ENCODE measurements around the gene ARHGDIB. TPM values are rescaled to one million over a fixed set of nuclear protein-coding genes. Genes with fewer than 3 reads are reported as not detected.

ARHGDIB gene
- total and polyA plus RNA-seq, 2 of the 13 experiments (the other 11 are each of a cell fraction or from before 2014, with no cell fraction given): 0.11 to 0.87 TPM

- BruUV-seq (replicated peaks): no TSS peak
- no peak for DNase-seq (ENCODE audit: low spot score)
Measured at GRCh38 chr12:14960548-14961465, 594 bp downstream of the ARHGDIB start.

More at GRCh38 chr12:14960548-14961465, 594 bp downstream of the ARHGDIB start:
- FAIRE-seq: no peak
- no peak for ATAC-seq
- Histone ChIP-seq H3K4me3 (replicated peaks in 1 of 3; ENCODE audit: insufficient read depth in 1 of 3, low read depth in 2 of 3, low read length in 3 of 3) (no peak overlapping the region), H3K36me3 (replicated peaks in 1 of 2; ENCODE audit: control insufficient read depth in 1 of 2, insufficient read depth in 2 of 2, low read length in 2 of 2) (no peaks in the 10 kb centered on the region), H3K79me2 (ENCODE audit: insufficient read depth, low read length) (no peaks in the 10 kb centered on the region), H3K27me3 (ENCODE audit: control insufficient read depth in 1 of 2, insufficient read depth in 2 of 2, low read length in 2 of 2) (no peaks in the 10 kb centered on the region), H3K27ac (ENCODE audit: extremely low read length, insufficient read depth, low read length) (no peak overlapping the region), H3K9ac (ENCODE audit: insufficient read depth, low read depth, low read length) (no peak overlapping the region), H4K20me1 (ENCODE audit: insufficient read depth, low read length) (no peaks in the 10 kb centered on the region), H2AFZ (ENCODE audit: low read length) (no peak overlapping the region), H3K9me3 (ENCODE audit: low read length) (no peaks in the 10 kb centered on the region), H3K4me2 (ENCODE audit: low read depth, low read length) (no peak overlapping the region), H3K4me1 (ENCODE audit: insufficient read depth, low read length) (no peaks in the 10 kb centered on the region)
- intact Hi-C loops (cut with micrococcal nuclease; ENCODE audit: unreplicated experiment) (no loop called here), in situ Hi-C loops (cut with HindIII; ENCODE audit: extremely low pct_ligation_motif_present, low pct_unique_long_range_greater_than_20kb) (no loop called here)
- 40% methylated on average over 13 of the region's 13 CpGs for WGBS (ENCODE audit: low lambda C conversion rate)
- ChIA-PET POLR2A (no interaction called here), CTCF (ENCODE audit: low intra/inter-chr PET ratio, low total read pairs) (no interaction called here)
- no peak for TF ChIP-seq PLSCR1 (CRISPR knock-in tag; IDR thresholded peaks at IDR 0.05; ENCODE audit: borderline replicate concordance)
- TF ChIP-seq ATF5 (CRISPR knock-in tag; IDR thresholded peaks at IDR 0.05; ENCODE audit: low read depth): no peak
- no peak for TF ChIP-seq HNF4G (IDR thresholded peaks at IDR 0.05; ENCODE audit: borderline replicate concordance, low read depth, low read length)
- TF ChIP-seq HNF4G (CRISPR knock-in tag; IDR thresholded peaks at IDR 0.05; ENCODE audit: borderline replicate concordance, low read depth): no peak
- TF ChIP-seq ZIK1 (CRISPR knock-in tag; IDR thresholded peaks at IDR 0.05; ENCODE audit: borderline replicate concordance, low read depth): no peak
- no peak for TF ChIP-seq ZBTB39 (CRISPR knock-in tag; IDR thresholded peaks at IDR 0.05)
- TF ChIP-seq ZNF557 (CRISPR knock-in tag; IDR thresholded peaks at IDR 0.05): no peak

All from HepG2 (cell line).